ENCODE data around the gene CACNA1G. TPM values are rescaled to one million over a fixed set of nuclear protein-coding genes. Genes with fewer than 3 reads are reported as not detected.

The CACNA1G gene
- total RNA-seq, 1 experiment from 2014 or later, result 0.13 TPM

GRCh38 chr17:50586421-50587247 lies 26.1 kb downstream of the CACNA1G start:
- H3K27ac ChIP-seq, result no peak overlapping the region
- peaks cover 12% of the 10 kb centered on the region for H3K27me3 ChIP-seq (replicated peaks)
- no peaks in the 10 kb centered on the region for H3K36me3 ChIP-seq
- 0 out of 2 replicates have a peak, but pooled peaks cover 3% of the 10 kb centered on the region for H3K9me3 ChIP-seq (replicated peaks)
- DNase-seq (ENCODE audit: low read depth in 1 of 2, low spot score in 2 of 2), result no peak
- H3K4me1 ChIP-seq (replicated peaks), result no peaks in the 10 kb centered on the region
- no peak overlapping the region for H3K4me3 ChIP-seq

DNA sequence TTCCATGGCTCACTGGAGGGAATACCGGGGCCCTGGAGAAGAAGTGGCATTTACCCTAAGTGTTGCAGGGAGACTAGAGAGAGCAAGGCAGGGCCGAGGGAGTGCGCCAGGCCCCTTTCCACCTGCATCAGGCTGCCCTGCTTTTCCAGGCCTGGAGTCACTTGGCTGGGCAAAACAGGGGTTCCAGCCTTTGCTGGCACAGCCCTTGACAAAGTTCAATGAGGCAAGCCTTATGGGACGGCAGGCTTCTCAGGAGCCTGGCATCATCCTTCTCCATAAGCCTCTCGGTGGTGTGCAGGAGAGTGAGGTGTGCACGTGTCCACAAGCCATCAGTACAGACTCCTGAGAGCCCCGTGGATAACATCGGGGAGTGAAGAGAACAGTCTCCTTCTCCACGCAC lies 27.1 kb downstream of the CACNA1G start:
- Histone ChIP-seq H3K4me3 (no peak overlapping the region), H3K9me3 (replicated peaks) (no peaks in the 10 kb centered on the region), H3K4me1 (replicated peaks) (no peaks in the 10 kb centered on the region), H3K36me3 (no peaks in the 10 kb centered on the region), H3K27me3 (replicated peaks) (peaks cover 5% of the 10 kb centered on the region), H3K27ac (no peak overlapping the region)
- no peak for DNase-seq (ENCODE audit: low read depth in 1 of 2, low spot score in 2 of 2)

DNA sequence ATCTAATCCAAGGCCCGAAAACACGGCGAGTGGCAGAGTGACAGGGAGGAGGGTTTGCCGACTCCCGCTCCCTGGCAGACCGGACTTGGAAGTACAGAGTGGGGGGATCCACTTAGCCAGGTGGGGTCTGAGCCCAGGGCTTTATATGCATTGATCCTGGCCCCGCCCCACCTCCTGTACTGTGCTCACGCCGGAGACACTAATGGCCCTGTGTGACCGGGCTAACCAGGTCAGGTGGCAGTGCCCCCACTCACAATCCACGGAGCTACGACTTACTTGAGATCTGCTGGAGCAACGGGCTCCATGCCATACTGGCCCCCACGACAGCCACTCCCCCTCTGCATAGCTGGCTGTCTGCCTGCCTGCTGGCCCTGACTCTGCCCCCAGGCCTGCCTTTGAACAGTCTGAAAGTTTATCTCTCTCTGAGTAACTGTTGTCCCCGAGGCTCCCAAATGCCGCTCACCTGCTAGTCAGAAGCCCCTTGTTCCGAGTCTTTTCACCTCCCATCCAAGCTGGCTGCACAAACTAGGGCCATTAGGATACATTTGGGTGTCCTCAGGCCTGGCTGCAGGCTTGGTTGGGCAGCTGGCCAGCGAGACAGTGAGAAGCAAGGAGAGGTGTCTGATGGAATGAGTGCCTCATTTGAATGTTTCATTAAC lies 28.0 kb downstream of the CACNA1G start:
- Histone ChIP-seq H3K4me1 (replicated peaks) (no peaks in the 10 kb centered on the region), H3K36me3 (no peaks in the 10 kb centered on the region), H3K4me3 (no peak overlapping the region), H3K27me3 (replicated peaks) (peaks cover 5% of the 10 kb centered on the region), H3K9me3 (replicated peaks) (no peaks in the 10 kb centered on the region), H3K27ac (no peak overlapping the region)
- DNase-seq (ENCODE audit: low read depth in 1 of 2, low spot score in 2 of 2), result no peak

DNA sequence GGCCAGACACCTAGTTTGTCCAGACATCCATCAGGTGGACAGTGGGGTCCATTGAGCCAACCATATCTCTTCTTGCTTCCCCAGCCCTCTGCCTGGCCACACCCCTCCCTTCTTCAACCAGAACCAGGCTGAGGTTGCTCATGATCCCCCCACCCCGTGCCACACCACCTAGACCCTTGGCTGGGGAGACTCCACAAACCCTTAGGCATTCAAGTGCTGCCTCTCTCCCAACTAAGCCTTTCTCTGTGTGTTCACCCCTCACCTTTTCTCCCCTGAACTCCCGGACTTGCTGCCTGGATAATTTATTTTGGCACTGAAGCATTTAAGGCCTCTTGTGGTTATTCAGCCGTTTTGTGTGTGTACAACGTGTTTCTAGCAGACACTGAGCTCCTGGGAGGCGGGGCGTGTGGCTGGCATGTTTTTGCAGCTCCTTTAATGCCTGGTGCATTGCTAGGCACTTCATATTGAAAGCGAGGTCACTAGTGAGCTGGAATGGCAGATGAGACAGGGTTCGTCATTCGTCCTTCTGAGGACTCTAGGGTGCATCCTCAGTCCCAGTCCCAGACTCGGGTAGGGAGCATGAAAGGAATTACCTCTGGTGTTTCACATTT lies 28.7 kb downstream of the CACNA1G start:
- Histone ChIP-seq H3K4me1 (replicated peaks) (no peaks in the 10 kb centered on the region), H3K27ac (no peak overlapping the region), H3K9me3 (replicated peaks) (no peaks in the 10 kb centered on the region), H3K36me3 (no peaks in the 10 kb centered on the region), H3K4me3 (no peak overlapping the region), H3K27me3 (replicated peaks) (peaks cover under 1% of the 10 kb centered on the region)
- no peak for DNase-seq (ENCODE audit: low read depth in 1 of 2, low spot score in 2 of 2)

GRCh38 chr17:50590946-50591737 lies 30.6 kb downstream of the CACNA1G start:
- peaks cover 4% of the 10 kb centered on the region for H3K27me3 ChIP-seq (replicated peaks)
- H3K4me3 ChIP-seq, result no peak overlapping the region
- no peaks in the 10 kb centered on the region for H3K36me3 ChIP-seq
- no peak for DNase-seq (ENCODE audit: low read depth in 1 of 2, low spot score in 2 of 2)
- no peak overlapping the region for H3K27ac ChIP-seq
- no peaks in the 10 kb centered on the region for H3K9me3 ChIP-seq (replicated peaks)
- H3K4me1 ChIP-seq (replicated peaks), result no peaks in the 10 kb centered on the region

GRCh38 chr17:50593321-50593720 lies 32.8 kb downstream of the CACNA1G start:
- H3K9me3 ChIP-seq (replicated peaks), result no peaks in the 10 kb centered on the region
- H3K4me3 ChIP-seq, result no peak overlapping the region
- H3K27me3 ChIP-seq (replicated peaks), result peaks cover 4% of the 10 kb centered on the region
- no peak for DNase-seq (ENCODE audit: low read depth in 1 of 2, low spot score in 2 of 2)
- no peaks in the 10 kb centered on the region for H3K4me1 ChIP-seq (replicated peaks)
- no peak overlapping the region for H3K27ac ChIP-seq
- H3K36me3 ChIP-seq, result no peaks in the 10 kb centered on the region

DNA sequence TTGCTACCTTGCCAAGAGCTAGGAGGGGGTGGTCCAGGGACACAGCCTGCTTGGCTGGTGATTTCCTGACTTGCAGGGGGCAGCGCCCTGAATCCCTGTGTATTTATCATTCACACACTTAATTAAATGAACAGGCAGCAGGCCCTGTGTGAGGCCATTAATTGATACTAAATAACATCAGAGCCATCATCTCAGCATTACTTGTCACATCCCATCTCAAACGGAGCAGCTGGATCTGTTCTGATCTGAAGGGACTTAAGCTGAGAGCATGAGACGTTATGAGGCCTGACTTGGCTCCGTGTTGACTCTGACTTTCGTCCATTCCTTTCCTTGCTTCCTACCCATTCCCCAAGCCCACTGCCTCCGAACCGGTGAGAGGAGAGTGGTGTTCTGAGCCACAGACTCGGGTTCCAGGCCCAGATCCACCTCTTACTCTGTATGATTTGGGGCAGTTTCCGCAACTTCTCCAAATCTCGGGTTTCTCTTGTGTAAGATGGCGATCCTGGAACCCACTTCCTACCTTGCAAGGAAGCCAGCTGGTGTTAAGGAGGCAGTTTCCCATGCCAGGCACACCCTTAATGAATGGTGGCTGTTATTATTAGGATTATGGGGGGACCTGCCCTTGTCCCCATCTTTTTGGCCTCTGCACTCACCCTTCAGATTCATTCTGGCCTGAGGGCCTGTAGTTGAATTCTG lies 33.8 kb downstream of the CACNA1G start:
- no peaks in the 10 kb centered on the region for H3K9me3 ChIP-seq (replicated peaks)
- no peak overlapping the region for H3K27ac ChIP-seq
- H3K36me3 ChIP-seq, result no peaks in the 10 kb centered on the region
- peaks cover 6% of the 10 kb centered on the region; the same call in 1 of the 2 replicates for H3K27me3 ChIP-seq (replicated peaks)
- no peak for DNase-seq (ENCODE audit: low read depth in 1 of 2, low spot score in 2 of 2)
- H3K4me1 ChIP-seq (replicated peaks), result no peaks in the 10 kb centered on the region
- H3K4me3 ChIP-seq, result no peak overlapping the region

GRCh38 chr17:50594892-50595291 lies 34.4 kb downstream of the CACNA1G start:
- peaks cover 9% of the 10 kb centered on the region; the same call in 1 of the 2 replicates for H3K27me3 ChIP-seq (replicated peaks)
- DNase-seq (ENCODE audit: low read depth in 1 of 2, low spot score in 2 of 2), result no peak
- H3K4me1 ChIP-seq (replicated peaks), result no peaks in the 10 kb centered on the region
- no peak overlapping the region for H3K27ac ChIP-seq
- H3K9me3 ChIP-seq (replicated peaks), result no peaks in the 10 kb centered on the region
- H3K4me3 ChIP-seq, result no peak overlapping the region
- no peaks in the 10 kb centered on the region for H3K36me3 ChIP-seq

DNA sequence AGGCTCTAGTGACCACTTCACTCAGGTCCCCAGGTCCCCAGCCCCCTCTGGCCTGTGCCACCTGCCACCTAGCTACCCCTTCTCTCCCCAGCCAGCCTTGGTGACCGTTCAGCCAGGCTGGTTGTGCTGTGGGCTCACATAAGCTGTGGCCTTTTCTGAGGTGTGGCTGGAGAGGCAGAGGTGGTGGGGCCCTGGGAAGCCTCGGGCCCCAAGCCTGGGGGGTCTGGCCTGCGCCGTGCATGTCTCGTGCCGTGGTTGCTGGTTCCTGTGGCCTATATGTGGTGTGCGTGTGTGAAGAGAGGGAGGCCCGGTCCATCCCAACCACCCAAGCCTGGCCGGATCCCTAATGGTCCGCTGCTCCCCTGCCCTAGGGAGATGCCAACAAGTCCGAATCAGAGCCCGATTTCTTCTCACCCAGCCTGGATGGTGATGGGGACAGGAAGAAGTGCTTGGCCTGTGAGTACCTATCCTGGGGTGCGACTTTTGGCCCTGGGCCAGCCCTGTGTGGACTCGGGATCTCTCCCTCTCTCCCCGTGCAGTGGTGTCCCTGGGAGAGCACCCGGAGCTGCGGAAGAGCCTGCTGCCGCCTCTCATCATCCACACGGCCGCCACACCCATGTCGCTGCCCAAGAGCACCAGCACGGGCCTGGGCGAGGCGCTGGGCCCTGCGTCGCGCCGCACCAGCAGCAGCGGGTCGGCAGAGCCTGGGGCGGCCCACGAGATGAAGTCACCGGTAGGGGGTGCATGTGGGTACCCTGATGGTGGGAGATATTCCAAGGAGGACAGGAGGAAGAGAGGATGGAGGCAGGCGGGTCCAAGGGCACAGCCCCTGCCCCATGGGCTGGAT lies 35.9 kb downstream of the CACNA1G start:
- Histone ChIP-seq H3K9me3 (replicated peaks) (no peaks in the 10 kb centered on the region), H3K36me3 (no peaks in the 10 kb centered on the region), H3K27me3 (replicated peaks) (peaks cover 14% of the 10 kb centered on the region; the same call in 1 of the 2 replicates), H3K4me3 (no peak overlapping the region), H3K4me1 (replicated peaks) (no peaks in the 10 kb centered on the region), H3K27ac (no peak overlapping the region)
- DNase-seq (ENCODE audit: low read depth in 1 of 2, low spot score in 2 of 2), result no peak

- no peak overlapping the region for H3K4me3 ChIP-seq
- no peaks in the 10 kb centered on the region for H3K9me3 ChIP-seq (replicated peaks)
- no peak for DNase-seq (ENCODE audit: low read depth in 1 of 2, low spot score in 2 of 2)
- no peak overlapping the region for H3K27ac ChIP-seq
- H3K27me3 ChIP-seq (replicated peaks), result peaks cover 25% of the 10 kb centered on the region
- H3K36me3 ChIP-seq, result no peaks in the 10 kb centered on the region
- no peaks in the 10 kb centered on the region for H3K4me1 ChIP-seq (replicated peaks)
Observed at GRCh38 chr17:50598487-50598886, 38.0 kb downstream of the CACNA1G start.

- Histone ChIP-seq H3K4me3 (no peak overlapping the region), H3K27ac (no peak overlapping the region), H3K27me3 (replicated peaks) (peaks cover 25% of the 10 kb centered on the region), H3K36me3 (no peaks in the 10 kb centered on the region), H3K4me1 (replicated peaks) (no peaks in the 10 kb centered on the region), H3K9me3 (replicated peaks) (no peaks in the 10 kb centered on the region)
- no peak for DNase-seq (ENCODE audit: low read depth in 1 of 2, low spot score in 2 of 2)
Observed at GRCh38 chr17:50599606-50600005, 39.1 kb downstream of the CACNA1G start.

DNA sequence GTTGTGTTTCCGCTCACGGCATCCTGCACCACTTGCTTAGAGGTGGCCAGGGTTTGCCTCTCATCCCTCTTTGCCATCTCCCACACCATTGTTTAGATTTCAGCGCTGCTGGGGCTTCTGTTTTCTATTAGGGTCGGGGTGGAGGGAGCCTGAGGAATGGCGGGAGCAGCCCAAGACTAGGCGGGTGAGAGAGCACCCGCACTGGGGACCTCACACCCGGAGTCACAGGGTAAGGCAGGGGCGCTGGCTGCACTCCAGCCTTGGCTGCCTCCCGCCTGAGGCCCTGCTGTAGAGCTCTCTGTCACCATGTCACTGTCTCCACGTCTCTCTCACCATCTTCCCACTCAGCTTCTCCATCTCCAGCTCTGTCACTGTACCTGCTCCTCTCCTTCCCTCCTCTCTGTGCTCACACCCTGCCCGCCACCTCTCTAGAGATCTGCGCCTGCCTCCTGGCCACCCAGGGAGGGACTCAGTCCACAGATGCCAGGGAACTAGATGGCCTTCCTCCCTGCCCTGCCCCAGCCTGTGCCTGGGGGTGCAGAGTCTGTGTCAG lies 41.4 kb downstream of the CACNA1G start:
- Histone ChIP-seq H3K36me3 (no peaks in the 10 kb centered on the region), H3K27ac (no peak overlapping the region), H3K4me1 (replicated peaks) (no peaks in the 10 kb centered on the region), H3K4me3 (no peak overlapping the region), H3K9me3 (replicated peaks) (no peaks in the 10 kb centered on the region), H3K27me3 (replicated peaks) (peaks cover 33% of the 10 kb centered on the region)
- no peak for DNase-seq (ENCODE audit: low read depth in 1 of 2, low spot score in 2 of 2)
